ENCODE data around the gene METTL2B. TPM values are rescaled to one million over a fixed set of nuclear protein-coding genes. Genes with fewer than 3 reads are reported as not detected.
A peak's percentile ranks its signal among the peaks of the same experiment; 100 is the strongest.

Gene METTL2B
- total RNA-seq, 1 experiment from 2014 or later: 44.3 TPM

DNA sequence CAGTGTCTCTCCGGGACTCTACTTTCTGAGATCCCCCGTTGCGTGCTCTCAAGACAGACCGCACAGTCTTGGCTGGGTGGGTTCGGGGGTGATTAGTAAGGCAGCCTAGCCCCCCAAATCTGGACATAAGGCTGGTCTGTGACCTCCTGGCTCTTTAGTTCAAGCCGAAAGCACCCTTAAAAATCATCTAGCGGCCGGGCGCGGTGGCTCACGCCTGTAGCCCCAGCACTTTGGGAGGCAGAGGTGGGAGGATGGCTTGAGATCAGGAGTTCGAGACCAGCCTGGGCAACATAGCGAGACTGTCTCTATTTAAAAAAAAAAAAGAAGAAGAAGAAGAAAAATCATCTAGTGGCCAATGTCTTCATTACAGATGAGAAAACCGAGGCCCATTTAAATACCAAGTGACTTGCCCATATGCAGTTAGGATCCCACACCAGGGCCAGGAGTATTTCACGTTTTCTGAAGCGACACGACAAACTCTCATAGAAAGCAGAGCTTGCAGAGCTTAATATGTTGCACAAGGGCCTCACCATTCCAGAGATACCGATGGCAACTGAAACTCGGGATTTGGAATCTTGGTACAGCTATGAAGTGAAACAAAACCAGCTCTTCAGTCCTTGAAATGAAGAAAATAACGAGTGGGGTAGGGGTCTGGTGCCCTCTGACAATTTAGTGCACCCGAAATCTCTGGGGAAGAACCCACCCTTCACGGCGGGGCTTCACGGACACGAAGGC is 21.6 kb upstream of the METTL2B start:
- Histone ChIP-seq H4K91ac (ENCODE audit: insufficient read length, low read depth, low read length) (no peak overlapping the region), H3K14ac (ENCODE audit: insufficient read depth, low read length) (no peak overlapping the region), H3K23me2 (ENCODE audit: insufficient read length, low read depth, low read length, poor library complexity, severe bottlenecking) (peaks cover 6% of the 10 kb centered on the region), H3K4me1 (ENCODE audit: insufficient read depth, low read length) (no peaks in the 10 kb centered on the region), H3K27me3 (ENCODE audit: insufficient read depth, low read length) (no peaks in the 10 kb centered on the region), H4K8ac (replicated peaks; ENCODE audit: insufficient read length, low read depth, low read length) (no peak overlapping the region), H2BK15ac (ENCODE audit: low read depth, low read length) (no peak overlapping the region), H3K9me3 (ENCODE audit: control insufficient read depth, low read depth, low read length) (no peaks in the 10 kb centered on the region), H3K23ac (ENCODE audit: insufficient read length, low read depth, low read length) (no peak overlapping the region), H2AK5ac (ENCODE audit: insufficient read length, low read length) (no peak overlapping the region), H3K79me1 (ENCODE audit: insufficient read depth, low read depth, low read length, poor library complexity, severe bottlenecking) (no peaks in the 10 kb centered on the region), H2BK20ac (ENCODE audit: low read depth, low read length, poor library complexity, severe bottlenecking) (no peak overlapping the region), H3K9ac (ENCODE audit: extremely low read depth, insufficient read length, low read length) (no peak overlapping the region), H3K4ac (ENCODE audit: low read depth, low read length) (no peak overlapping the region), H2BK5ac (ENCODE audit: insufficient read length, low read length) (no peak overlapping the region), H3K56ac (ENCODE audit: insufficient read length, low read depth, low read length) (no peak overlapping the region), H3K79me2 (ENCODE audit: insufficient read depth, low read length) (peaks cover 9% of the 10 kb centered on the region; the same call in 1 of the 2 replicates), H2BK12ac (ENCODE audit: insufficient read length, low read depth, low read length) (no peak overlapping the region), H3K4me2 (ENCODE audit: insufficient read depth, insufficient read length, low read length) (peak overlapping the region; percentile 78), H2BK120ac (ENCODE audit: low read depth, low read length, poor library complexity, severe bottlenecking) (no peak overlapping the region), H2AFZ (ENCODE audit: low read length) (no peak overlapping the region), H4K20me1 (ENCODE audit: control insufficient read depth, insufficient read depth, insufficient read length) (no peaks in the 10 kb centered on the region), H3K18ac (ENCODE audit: insufficient read length, low read depth, low read length) (no peak overlapping the region), H4K5ac (ENCODE audit: insufficient read length, low read depth, low read length) (no peak overlapping the region), H3T11ph (ENCODE audit: low read length) (no peak overlapping the region), H3K27ac (ENCODE audit: insufficient read length, low read depth, low read length) (no peak overlapping the region)
- no peak for DNase-seq
- Mint-ChIP-seq H3K4me1 (peaks cover 49 to 67% of the 10 kb centered on the region in 2 experiments), H3K4me3 (peak overlapping the region; percentile 96 to 99), H3K27me3 (ENCODE audit: low read depth) (peaks cover 15% of the 10 kb centered on the region), H3K36me3 (ENCODE audit: insufficient read depth in 1 of 3, low read depth in 3 of 3) (peaks cover 13 to 22% (median 19%) of the 10 kb centered on the region in 3 experiments), H3K9me3 (no peaks in the 10 kb centered on the region), H3K27ac (peak overlapping the region in 2 of 3 experiments; percentile 24 to 87; a peak in 2 of 7 replicates)
- WGBS (ENCODE audit: extremely low coverage, insufficient read length, low lambda C conversion rate): no CpG with 5 or more reads among the region's 25 CpGs
- no peak; the same call in 2 of the 3 replicates for TF ChIP-seq CTCF (conservative IDR thresholded peaks at IDR 0.05)

Data from H9 (cell line).